Effector memory CD8-positive, alpha-beta T cell (primary cell): ENCODE data around the gene COPS2.
A peak's percentile ranks its signal among the peaks of the same experiment; 100 is the strongest.
"Not testable (repeated sequence)": the region's sequence is repeated elsewhere in the genome, so short reads cannot be mapped to it uniquely, and the experiment has no call there.

ENCODE experiments used
- ATAC-seq: fragments of 150-1000 bp; cut with Tn5 transposase; replicated peaks from 2 replicates; pipeline ENCODE4 v1.10.0; 2021; ENCODE audit warnings: mild to moderate bottlenecking, moderate library complexity
- DNase-seq, 3 experiments: peaks; one replicate each; pipeline ENCODE4 v3.0.0; 2021
- H3K27ac Mint-ChIP-seq, 2 donors: one replicate each; pipeline ENCODE4 v1.8.0; 2022; ENCODE audit warnings: mild to moderate bottlenecking in 2 of 2, mixed read lengths in 2 of 2, moderate library complexity in 2 of 2
- H3K27me3 Mint-ChIP-seq, 2 donors: one replicate each; pipeline ENCODE4 v1.8.0; 2022; ENCODE audit warnings: mixed read lengths in 2 of 2
- H3K36me3 Mint-ChIP-seq: one replicate; pipeline ENCODE4 v1.8.0; 2022; ENCODE audit warnings: mild to moderate bottlenecking, moderate library complexity, mixed read lengths; ENCODE audit not compliant: insufficient read depth
- H3K4me1 Mint-ChIP-seq, 2 donors: one replicate each; pipeline ENCODE4 v1.8.0; 2022; ENCODE audit warnings: low read depth in 2 of 2, mixed read lengths in 2 of 2
- H3K4me3 Mint-ChIP-seq, 2 donors: one replicate each; pipeline ENCODE4 v1.8.0; 2022; ENCODE audit warnings: mild to moderate bottlenecking in 2 of 2, mixed read lengths in 2 of 2, moderate library complexity in 2 of 2
- H3K9me3 Mint-ChIP-seq, 2 donors: one replicate each; pipeline ENCODE4 v1.8.0; 2022; ENCODE audit warnings: mixed read lengths in 2 of 2
- total RNA-seq, 9 experiments: gene quantifications; one replicate each; lab custom pipeline; 2026; lab: John Stamatoyannopoulos, UW

Gene COPS2
- total RNA-seq, result 74.9 to 172 (median 117) reads per million in 9 experiments

DNA sequence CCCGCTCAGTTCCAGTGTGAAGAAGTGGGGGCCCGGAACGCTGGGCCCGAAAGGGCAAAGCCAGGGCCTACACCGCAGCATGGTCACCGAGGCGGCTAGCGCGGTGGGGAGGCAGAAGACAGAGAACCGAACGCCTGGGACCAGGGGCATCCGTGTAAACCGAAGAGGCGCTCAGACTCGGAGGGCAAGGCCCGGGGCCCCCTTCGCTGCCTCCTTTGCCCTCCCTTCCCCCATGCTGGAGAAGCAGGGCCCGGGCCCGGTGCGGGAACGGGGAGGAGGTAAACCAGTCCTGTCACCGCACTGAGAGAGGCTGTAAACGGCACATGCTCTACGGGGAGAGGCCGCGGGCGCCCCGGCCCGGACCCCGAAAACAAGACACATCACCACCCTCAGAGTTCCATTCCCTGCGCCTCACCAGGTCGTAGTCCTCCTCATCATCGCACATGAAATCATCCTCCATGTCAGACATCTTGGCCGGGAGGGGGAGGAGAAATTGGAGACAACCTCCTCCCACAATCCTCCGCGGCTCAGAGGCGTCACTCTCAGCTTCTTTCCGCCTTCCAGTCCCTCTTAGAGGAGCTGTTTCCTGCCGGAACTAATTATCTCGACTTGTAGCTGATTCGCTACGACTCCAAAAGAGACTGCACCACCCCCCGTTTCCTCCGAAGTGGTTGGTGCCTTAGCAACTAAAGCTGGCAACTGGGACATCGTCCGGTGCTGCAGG is at the start of gene COPS2:
TSS of gene COPS2 (minus strand) at position 490 of the 724 bp plus-strand sequence. CDS start at position 469, 21 bp downstream.
- Mint-ChIP-seq H3K4me3 (peak within 1 kb of the TSS; percentile 98 to 100), H3K27ac (peak within 1 kb of the TSS; percentile 99), H3K36me3 (peaks cover 26% of the 10 kb centered on the region), H3K4me1 (peaks cover 35 to 41% of the 10 kb centered on the region in 2 donors), H3K9me3 (no peaks in the 10 kb centered on the region), H3K27me3 (no peaks in the 10 kb centered on the region)
- ATAC-seq, result peak; percentile 92
- peak; percentile 92 to 97 (median 93) for DNase-seq

DNA sequence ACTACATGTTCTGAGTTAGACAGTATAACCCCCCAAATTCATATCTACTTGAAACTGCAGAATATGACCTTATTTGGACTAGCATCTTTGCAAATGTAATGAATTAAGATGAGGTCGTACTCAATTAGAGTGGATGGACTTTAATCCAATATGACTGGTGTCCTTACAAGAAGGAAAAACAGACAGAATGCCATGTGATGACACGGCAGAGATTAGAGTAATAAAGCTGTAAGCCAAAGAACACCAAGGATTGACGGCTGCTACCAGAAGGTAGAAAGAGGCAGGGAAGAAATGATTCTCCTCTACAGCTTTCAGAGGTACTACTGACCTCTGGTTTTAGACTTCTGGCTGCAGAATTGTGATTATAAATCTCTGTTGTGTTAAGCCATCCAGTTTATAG is 44.9 kb upstream of the COPS2 start:
- Mint-ChIP-seq H3K36me3 (peaks cover 8% of the 10 kb centered on the region), H3K4me3 (no peak overlapping the region), H3K27me3 (no peaks in the 10 kb centered on the region), H3K27ac (no peak overlapping the region), H3K9me3 (peaks cover 0 to 3% of the 10 kb centered on the region in 2 donors), H3K4me1 (peaks cover 9 to 40% of the 10 kb centered on the region in 2 donors)
- no peak for DNase-seq
- no peak for ATAC-seq

GRCh38 chr15:49199666-49200065 is 44.3 kb upstream of the COPS2 start:
- Mint-ChIP-seq H3K27me3 (no peaks in the 10 kb centered on the region), H3K36me3 (peaks cover 13% of the 10 kb centered on the region), H3K4me1 (peaks cover 8 to 34% of the 10 kb centered on the region in 2 donors), H3K4me3 (peak overlapping the region in 1 of 2 donors; percentile 0), H3K27ac (no peak overlapping the region), H3K9me3 (no peaks in the 10 kb centered on the region)
- ATAC-seq, result no peak
- DNase-seq, result no peak

GRCh38 chr15:49196856-49197255 is 41.5 kb upstream of the COPS2 start:
- no peaks in the 10 kb centered on the region for H3K27me3 Mint-ChIP-seq
- ATAC-seq (no peak), DNase-seq (no peak)
- H3K9me3 Mint-ChIP-seq, result no peaks in the 10 kb centered on the region
- no peak overlapping the region for H3K4me3 Mint-ChIP-seq
- no peak overlapping the region for H3K27ac Mint-ChIP-seq
- H3K36me3 Mint-ChIP-seq, result peaks cover 8% of the 10 kb centered on the region
- peaks cover 8 to 30% of the 10 kb centered on the region in 2 donors for H3K4me1 Mint-ChIP-seq

- no peaks in the 10 kb centered on the region for H3K27me3 Mint-ChIP-seq
- no peak overlapping the region for H3K27ac Mint-ChIP-seq
- H3K4me3 Mint-ChIP-seq, result no peak overlapping the region
Observed at GRCh38 chr15:49191892-49192291, 36.5 kb upstream of the COPS2 start.

GRCh38 chr15:49190586-49190985 is 35.2 kb upstream of the COPS2 start:
- H3K27me3 Mint-ChIP-seq, result no peaks in the 10 kb centered on the region
- H3K4me3 Mint-ChIP-seq, result no peak overlapping the region
- no peak for DNase-seq
- no peak for ATAC-seq
- no peak overlapping the region for H3K27ac Mint-ChIP-seq
- H3K4me1 Mint-ChIP-seq, result peaks cover 19 to 33% of the 10 kb centered on the region in 2 donors
- peaks cover 4% of the 10 kb centered on the region for H3K36me3 Mint-ChIP-seq
- no peaks in the 10 kb centered on the region for H3K9me3 Mint-ChIP-seq

More at GRCh38 chr15:49191892-49192291, 36.5 kb upstream of the COPS2 start:
- Mint-ChIP-seq H3K36me3 (peaks cover 4% of the 10 kb centered on the region), H3K4me1 (peaks cover 16 to 33% of the 10 kb centered on the region in 2 donors), H3K9me3 (no peaks in the 10 kb centered on the region)
- ATAC-seq (no peak), DNase-seq (no peak)

- DNase-seq (no peak), ATAC-seq (no peak)
- H3K4me1 Mint-ChIP-seq, result peaks cover 23 to 37% of the 10 kb centered on the region in 2 donors
- no peaks in the 10 kb centered on the region for H3K27me3 Mint-ChIP-seq
- H3K9me3 Mint-ChIP-seq, result no peaks in the 10 kb centered on the region
- H3K4me3 Mint-ChIP-seq, result no peak overlapping the region
- no peak overlapping the region for H3K27ac Mint-ChIP-seq
- no peaks in the 10 kb centered on the region for H3K36me3 Mint-ChIP-seq
Observed at GRCh38 chr15:49189631-49190030, 34.2 kb upstream of the COPS2 start.

- no peak for DNase-seq
- H3K27me3 Mint-ChIP-seq, result no peaks in the 10 kb centered on the region
- H3K4me3 Mint-ChIP-seq, result no peak overlapping the region
- no peak for ATAC-seq
- peak overlapping the region in 1 of 2 donors; percentile 50 for H3K27ac Mint-ChIP-seq
- no peaks in the 10 kb centered on the region for H3K36me3 Mint-ChIP-seq
- no peaks in the 10 kb centered on the region for H3K9me3 Mint-ChIP-seq
- peaks cover 27 to 44% of the 10 kb centered on the region in 2 donors for H3K4me1 Mint-ChIP-seq
Observed at GRCh38 chr15:49188933-49189332, 33.5 kb upstream of the COPS2 start.

DNA sequence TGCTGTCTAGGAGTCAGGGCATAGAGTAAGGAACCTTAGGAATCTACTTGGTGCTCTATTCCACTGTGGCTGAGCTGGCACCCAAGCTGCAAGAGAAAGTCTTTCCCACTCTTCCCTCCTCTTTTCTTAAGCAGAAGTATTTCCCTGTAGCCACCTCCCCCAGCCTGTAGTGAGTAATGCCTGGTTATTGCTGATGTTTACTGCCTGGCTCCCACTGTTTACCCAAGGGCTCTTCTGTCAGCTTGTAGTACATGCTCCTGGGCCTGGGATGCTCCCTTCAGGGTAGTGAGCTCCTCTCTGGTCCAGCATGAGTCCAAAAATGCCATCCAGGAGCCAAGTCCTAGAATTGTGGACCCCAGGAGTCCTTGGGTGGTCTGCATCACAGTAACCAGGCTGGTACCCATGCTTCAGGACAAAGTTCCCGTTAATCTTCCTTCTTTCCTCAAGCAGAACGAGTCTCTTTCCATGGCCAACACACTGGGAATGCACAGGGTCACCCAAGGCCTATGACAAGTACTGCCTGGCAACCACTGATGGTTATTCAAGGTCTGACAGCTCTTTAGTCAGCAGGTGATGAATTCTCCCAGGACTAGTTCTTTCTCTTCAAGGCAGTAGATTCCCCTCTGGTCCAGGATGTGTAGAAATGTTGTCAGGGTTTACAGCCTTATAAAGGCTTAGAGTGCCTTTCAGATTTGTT is 32.3 kb upstream of the COPS2 start:
- Mint-ChIP-seq H3K27ac (peak overlapping the region; percentile 68 to 79), H3K36me3 (no peaks in the 10 kb centered on the region), H3K4me1 (peaks cover 27 to 47% of the 10 kb centered on the region in 2 donors), H3K27me3 (no peaks in the 10 kb centered on the region), H3K9me3 (no peaks in the 10 kb centered on the region), H3K4me3 (no peak overlapping the region)
- ATAC-seq, result no peak
- DNase-seq, result no peak

DNA sequence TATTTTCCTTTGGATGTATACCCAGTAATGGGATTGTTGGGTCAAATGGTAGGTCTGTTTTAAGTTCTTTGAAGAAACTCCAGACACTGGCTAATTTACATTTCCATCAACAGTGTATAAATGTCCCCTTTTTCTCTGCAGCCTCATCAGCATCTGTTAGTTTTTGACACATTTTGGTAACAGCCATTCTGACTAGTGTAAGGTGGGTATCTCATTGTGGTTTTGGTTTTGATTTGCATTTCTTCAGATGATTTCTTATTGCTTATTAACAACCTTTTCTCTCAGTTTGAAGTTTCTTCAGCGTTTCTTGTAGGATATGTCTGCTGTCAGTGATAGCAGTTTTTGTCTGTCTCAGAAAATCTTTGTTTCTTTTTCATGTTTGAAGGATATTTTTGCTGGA is 30.1 kb upstream of the COPS2 start:
- Mint-ChIP-seq H3K27ac (peak overlapping the region; percentile 24 to 47), H3K4me3 (no peak overlapping the region), H3K36me3 (no peaks in the 10 kb centered on the region), H3K9me3 (no peaks in the 10 kb centered on the region), H3K4me1 (peaks cover 29 to 44% of the 10 kb centered on the region in 2 donors), H3K27me3 (no peaks in the 10 kb centered on the region)
- DNase-seq, result no peak
- ATAC-seq, result peak; percentile 46

- H3K9me3 Mint-ChIP-seq, H3K27me3 Mint-ChIP-seq: not testable (repeated sequence)
Observed at GRCh38 chr15:49183741-49184140, 28.3 kb upstream of the COPS2 start.

DNA sequence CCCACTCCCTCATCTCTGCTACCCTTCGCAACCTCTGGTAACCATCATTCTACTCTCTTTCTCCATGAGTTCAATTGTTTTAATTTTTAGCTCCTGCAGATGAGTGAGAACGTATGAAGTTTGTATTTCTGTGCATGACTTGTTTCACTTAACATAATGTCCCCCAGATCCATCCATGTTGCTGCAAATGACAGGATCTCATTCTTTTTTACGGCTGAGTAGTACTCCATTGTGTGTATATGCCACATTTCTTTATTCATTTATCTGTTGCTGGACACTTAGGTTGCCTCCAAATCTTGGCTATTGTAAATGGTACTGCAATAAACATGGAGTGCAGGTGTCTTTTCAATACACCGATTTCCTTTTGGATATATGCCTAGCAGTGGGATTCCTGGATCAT is 26.7 kb upstream of the COPS2 start:
- Mint-ChIP-seq H3K36me3 (no peaks in the 10 kb centered on the region), H3K4me1 (peaks cover 16 to 34% of the 10 kb centered on the region in 2 donors), H3K27me3 (no peaks in the 10 kb centered on the region), H3K9me3 (no peaks in the 10 kb centered on the region), H3K27ac (no peak overlapping the region), H3K4me3 (no peak overlapping the region)
- DNase-seq, result no peak
- no peak for ATAC-seq

More at GRCh38 chr15:49183741-49184140, 28.3 kb upstream of the COPS2 start:
- not testable (repeated sequence) for H3K4me3 Mint-ChIP-seq, H3K27ac Mint-ChIP-seq, DNase-seq, ATAC-seq, H3K36me3 Mint-ChIP-seq
- peaks cover 27 to 42% of the 10 kb centered on the region in 2 donors for H3K4me1 Mint-ChIP-seq

DNA sequence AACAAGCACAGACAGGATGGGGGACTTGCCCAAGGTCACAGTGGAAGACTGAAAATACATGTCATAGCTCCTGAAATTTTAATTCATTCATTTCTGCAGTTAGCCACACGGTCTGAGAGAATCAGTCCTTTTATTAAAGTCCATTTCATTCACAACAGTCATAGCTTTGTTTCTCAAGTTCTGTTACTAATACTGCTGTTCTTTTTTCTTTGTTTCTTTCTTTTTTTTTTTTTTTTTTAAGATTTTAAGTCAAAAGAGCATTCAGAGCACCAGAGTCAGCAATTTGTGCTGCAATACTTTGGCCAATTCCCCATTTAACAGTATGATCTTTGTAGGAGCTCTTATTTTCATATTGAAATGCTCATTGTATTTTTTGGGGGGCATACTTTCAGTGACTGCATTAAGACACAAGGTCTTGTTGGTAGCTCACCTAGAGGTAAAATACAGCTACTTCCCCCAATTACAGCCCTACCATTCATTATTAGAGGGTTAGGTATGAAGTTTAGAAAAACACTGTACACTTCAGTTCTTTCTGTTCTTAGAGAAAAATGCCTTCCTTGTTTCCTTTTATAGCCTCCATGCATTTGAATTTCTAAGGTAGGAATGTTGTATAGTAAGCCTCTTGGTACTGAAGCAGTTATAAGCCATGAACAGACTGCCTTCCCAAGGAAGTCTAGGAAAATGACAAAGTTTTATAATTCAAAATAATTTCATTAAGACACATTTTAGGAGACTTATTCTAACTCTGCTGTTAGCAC is 24.2 kb upstream of the COPS2 start:
- Mint-ChIP-seq H3K4me1 (peaks cover 18 to 30% of the 10 kb centered on the region in 2 donors), H3K9me3 (no peaks in the 10 kb centered on the region), H3K27ac (no peak overlapping the region), H3K36me3 (no peaks in the 10 kb centered on the region), H3K27me3 (no peaks in the 10 kb centered on the region), H3K4me3 (no peak overlapping the region)
- ATAC-seq, result no peak
- DNase-seq, result no peak
